SH-SY5Y (cell line): ENCODE measurements around the gene ZC2HC1C.
A peak's percentile ranks its signal among the peaks of the same experiment; 100 is the strongest.

Experiments
- GATA2 ChIP-seq: IDR thresholded peaks from 2 replicates; pipeline ENCODE4 v1.6.1; 2011; ENCODE audit warnings: mild to moderate bottlenecking, low read depth, low read length
- GATA3 ChIP-seq: IDR thresholded peaks from 2 replicates; pipeline ENCODE4 v1.6.1; 2011; ENCODE audit warnings: low read depth, mild to moderate bottlenecking, low read length, moderate library complexity

Gene ZC2HC1C

DNA sequence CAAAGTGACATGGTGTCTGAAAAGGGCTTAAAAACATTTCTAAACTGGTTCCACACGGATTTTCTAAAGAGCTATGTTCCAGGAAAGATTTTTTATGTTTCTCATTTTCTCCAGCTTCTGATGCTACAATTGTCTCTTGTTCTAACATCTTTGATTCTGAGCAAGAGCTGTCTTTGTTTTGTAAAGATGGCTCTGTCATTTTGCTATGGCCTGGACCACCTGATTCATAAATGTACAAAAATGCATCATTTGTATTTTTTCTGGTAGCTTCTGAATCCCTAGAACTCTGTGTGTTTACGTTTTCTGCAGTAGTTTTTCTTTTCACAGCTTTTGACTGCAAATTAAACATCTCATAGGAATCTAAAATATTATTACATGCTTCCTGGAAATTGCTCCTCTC is 21.3 kb upstream of the ZC2HC1C start:
- TF ChIP-seq GATA3, result no peak
- no peak for TF ChIP-seq GATA2

GRCh38 chr14:75049136-75049535 is 20.3 kb upstream of the ZC2HC1C start:
- no peak for TF ChIP-seq GATA2
- TF ChIP-seq GATA3, result no peak

GRCh38 chr14:75049731-75050201 is 19.7 kb upstream of the ZC2HC1C start:
- no peak for TF ChIP-seq GATA3

- TF ChIP-seq GATA2 (peak; percentile 11; the same call in 1 of the 2 replicates), GATA3 (no peak)
Measured at GRCh38 chr14:75050852-75051555, 18.4 kb upstream of the ZC2HC1C start, which contains the start of gene MLH3. Gene MLH3 (minus strand): TSS chr14:75051467. CDS start chr14:75049655, 1,812 bp downstream.

- TF ChIP-seq GATA2, result no peak
- no peak for TF ChIP-seq GATA3
Measured at GRCh38 chr14:75051556-75051899, 17.9 kb upstream of the ZC2HC1C start.

GRCh38 chr14:75053396-75054291 is 15.8 kb upstream of the ZC2HC1C start:
- TF ChIP-seq GATA3 (no peak; the same call in 1 of the 2 replicates), GATA2 (no peak; the same call in 1 of the 2 replicates)

DNA sequence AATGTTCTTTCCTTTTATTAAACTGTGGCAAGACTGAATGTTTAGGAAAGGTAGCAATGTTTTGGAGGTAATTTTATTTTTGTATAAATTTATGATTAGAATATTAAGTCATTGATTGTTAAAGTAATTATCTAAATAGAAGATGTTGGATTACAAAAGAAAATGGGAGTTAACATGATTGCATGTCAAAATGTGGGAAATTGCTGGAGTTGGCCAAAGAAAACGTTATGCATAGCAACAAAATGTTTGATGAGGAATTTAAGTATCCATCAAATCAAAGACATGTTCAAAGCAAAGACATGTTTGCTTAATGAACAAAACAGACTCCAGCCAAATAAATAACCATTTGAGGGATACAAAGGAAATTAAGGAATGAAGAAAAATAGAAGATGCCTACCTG is 15.0 kb upstream of the ZC2HC1C start:
- TF ChIP-seq GATA3 (no peak), GATA2 (no peak)

GRCh38 chr14:75059642-75060041 is 9.8 kb upstream of the ZC2HC1C start:
- TF ChIP-seq GATA3, result no peak
- TF ChIP-seq GATA2, result no peak

DNA sequence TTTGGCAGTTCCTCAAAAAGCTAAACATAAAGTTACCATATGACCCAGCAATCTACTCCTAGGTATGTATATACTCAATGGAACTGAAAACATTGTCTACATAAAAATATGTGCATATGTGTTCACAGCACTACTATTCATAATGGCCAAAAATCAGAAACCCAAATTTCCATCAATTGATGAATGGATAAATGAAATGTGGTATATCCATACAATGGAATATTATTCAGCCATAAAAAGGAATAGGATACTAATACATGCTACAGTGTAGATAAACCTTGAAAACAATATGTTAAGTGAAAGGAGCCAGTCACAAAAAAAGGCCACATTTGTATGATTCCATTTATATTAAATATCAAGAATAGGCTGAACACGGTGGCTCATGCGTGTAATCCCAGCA is 9.0 kb upstream of the ZC2HC1C start:
- TF ChIP-seq GATA2 (no peak), GATA3 (no peak)

- no peak for TF ChIP-seq GATA3
- no peak for TF ChIP-seq GATA2
Measured at GRCh38 chr14:75063013-75063412, 6.4 kb upstream of the ZC2HC1C start.

DNA sequence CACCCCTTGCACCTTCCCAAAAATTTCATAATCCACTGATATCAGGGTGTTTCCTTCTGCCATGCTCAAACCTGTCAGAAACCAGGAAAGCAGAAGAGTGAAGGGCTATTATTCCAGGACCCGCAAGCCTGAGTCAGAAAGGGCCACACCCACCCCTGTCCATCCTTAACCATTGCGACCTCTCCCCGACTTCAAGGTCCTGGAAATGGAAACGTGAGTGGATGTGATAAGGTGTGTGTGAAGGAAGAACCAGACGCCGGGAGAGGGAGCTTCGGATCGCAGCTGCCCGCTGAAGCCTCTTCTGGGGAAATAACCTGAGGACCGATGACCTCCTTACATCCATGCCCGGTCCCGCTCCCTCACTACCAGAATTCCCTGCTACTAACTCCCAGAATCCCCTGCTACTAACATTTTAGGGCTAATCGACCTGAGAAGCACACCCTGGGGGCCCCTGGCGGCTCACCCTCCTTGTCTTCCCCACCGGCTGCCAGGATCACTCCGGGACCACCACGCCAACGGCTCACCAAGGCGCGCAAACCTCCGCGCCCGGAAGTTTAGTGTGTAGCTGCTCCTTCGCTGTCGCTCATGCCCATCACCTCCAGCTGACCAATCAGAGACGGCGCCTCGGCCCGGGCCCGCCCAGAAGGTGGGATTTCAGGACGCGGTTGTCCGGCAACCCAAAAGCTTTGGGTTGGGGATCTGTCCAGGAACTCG is 5.8 kb upstream of the ZC2HC1C start, which contains the start of gene ACYP1:
Gene ACYP1, minus strand, starts transcription at position 534 of the 714 bp plus-strand sequence. Its CDS starts 471 bp downstream, at position 63.
- TF ChIP-seq GATA3, result no peak
- no peak for TF ChIP-seq GATA2

- TF ChIP-seq GATA2 (no peak), GATA3 (no peak)
Measured at GRCh38 chr14:75064205-75064567, 5.3 kb upstream of the ZC2HC1C start.

- TF ChIP-seq GATA3 (no peak), GATA2 (no peak)
Measured at GRCh38 chr14:75066691-75067090, 2.8 kb upstream of the ZC2HC1C start.

DNA sequence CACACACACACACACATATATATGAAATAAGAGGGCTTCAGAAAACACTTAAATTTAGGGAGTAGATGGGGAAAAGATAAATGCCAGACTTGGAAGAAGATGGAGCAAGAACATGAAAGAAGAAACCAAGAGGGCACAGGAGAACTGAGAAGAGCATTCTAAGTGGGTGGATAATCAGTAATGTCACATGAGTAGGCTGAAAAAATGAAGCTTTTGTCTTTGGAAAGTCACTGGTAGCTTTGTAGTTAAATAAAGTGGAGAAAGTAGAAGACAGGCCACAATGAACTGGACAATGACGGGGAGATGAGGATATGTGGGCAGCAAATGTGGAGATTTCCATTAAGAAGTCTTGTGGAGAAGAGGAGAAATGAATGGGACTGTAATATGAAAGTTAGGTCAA is 2.2 kb upstream of the ZC2HC1C start:
- TF ChIP-seq GATA3, result no peak
- no peak for TF ChIP-seq GATA2
